D721Med (cell line): ENCODE results near the gene SLC30A4.

ENCODE experiments used
- DNase-seq: peaks from one replicate; pipeline ENCODE4 v3.0.0; 2011; ENCODE audit warnings: low spot score; ENCODE audit not compliant: insufficient read length
- FAIRE-seq: peaks from 2 replicates; lab custom pipeline; 2011; peaks lifted over from hg19 to GRCh38; lab: Jason Lieb, UNC
- CTCF ChIP-seq: IDR thresholded peaks from 2 replicates; pipeline ENCODE4 v1.5.1; 2012; ENCODE audit warnings: mild to moderate bottlenecking, control low read depth; ENCODE audit not compliant: insufficient read depth; ENCODE audit errors: missing control alignments

Gene SLC30A4

GRCh38 chr15:45481135-45481534, 41.4 kb downstream of the SLC30A4 start:
- FAIRE-seq (no peak), DNase-seq (no peak)
- no peak for TF ChIP-seq CTCF

GRCh38 chr15:45476410-45476809, 46.1 kb downstream of the SLC30A4 start:
- no peak for TF ChIP-seq CTCF
- FAIRE-seq = no peak
- DNase-seq = no peak

- DNase-seq = no peak
- TF ChIP-seq CTCF = no peak
- FAIRE-seq = no peak
Measured at GRCh38 chr15:45474799-45475198, 47.8 kb downstream of the SLC30A4 start.

- no peak for TF ChIP-seq CTCF
- DNase-seq = no peak
- no peak for FAIRE-seq
Measured at GRCh38 chr15:45473068-45473467, 49.5 kb downstream of the SLC30A4 start.

GRCh38 chr15:45471151-45471550, 51.4 kb downstream of the SLC30A4 start:
- TF ChIP-seq CTCF = no peak
- FAIRE-seq (no peak), DNase-seq (no peak)

- TF ChIP-seq CTCF = no peak
- DNase-seq (no peak), FAIRE-seq (no peak)
Measured at GRCh38 chr15:45469441-45469840, 53.1 kb downstream of the SLC30A4 start.

GRCh38 chr15:45469027-45469426, 53.5 kb downstream of the SLC30A4 start:
- DNase-seq (no peak), FAIRE-seq (no peak)
- no peak for TF ChIP-seq CTCF
